ENCODE results near the gene SPARCL1.
"Not testable (repeated sequence)": the region's sequence is repeated elsewhere in the genome, so short reads cannot be mapped to it uniquely, and the experiment has no call there.

The SPARCL1 gene

DNA sequence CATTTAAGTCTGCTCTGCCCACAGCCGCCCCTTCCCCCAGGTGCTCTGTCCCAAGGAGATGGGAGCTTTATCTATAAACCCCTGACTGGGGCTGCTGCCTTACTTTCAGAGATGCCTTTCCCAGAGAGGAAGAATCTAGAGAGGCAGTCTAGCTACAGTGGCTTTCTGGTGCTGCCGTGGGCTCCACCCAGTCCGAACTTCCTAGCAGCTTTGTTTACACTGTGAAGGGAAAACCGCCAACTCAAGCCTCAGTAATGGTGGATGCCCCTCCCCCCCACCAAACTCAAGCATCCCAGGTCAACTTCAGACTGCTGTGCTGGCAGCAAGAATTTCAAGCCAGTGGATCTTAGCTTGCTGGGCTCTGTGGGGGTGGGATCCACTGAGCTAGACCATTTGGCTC, 40.5 kb downstream of the SPARCL1 start:
- no CpG with 5 or more reads among the region's 4 CpGs for WGBS (ENCODE audit: insufficient coverage, insufficient read length)
- not testable (repeated sequence) for H3K27me3 ChIP-seq (ENCODE audit: control insufficient read depth, insufficient read depth, low read length); H3K27ac ChIP-seq (ENCODE audit: low read length); H3K4me3 ChIP-seq (ENCODE audit: low read length); DNase-seq (ENCODE audit: low read depth, low spot score); H3K36me3 ChIP-seq (ENCODE audit: control insufficient read depth, insufficient read depth, low read length); H3K4me1 ChIP-seq (ENCODE audit: control insufficient read depth, insufficient read depth, low read length); H3K9me3 ChIP-seq (ENCODE audit: control insufficient read depth, insufficient read depth, low read length)

DNA sequence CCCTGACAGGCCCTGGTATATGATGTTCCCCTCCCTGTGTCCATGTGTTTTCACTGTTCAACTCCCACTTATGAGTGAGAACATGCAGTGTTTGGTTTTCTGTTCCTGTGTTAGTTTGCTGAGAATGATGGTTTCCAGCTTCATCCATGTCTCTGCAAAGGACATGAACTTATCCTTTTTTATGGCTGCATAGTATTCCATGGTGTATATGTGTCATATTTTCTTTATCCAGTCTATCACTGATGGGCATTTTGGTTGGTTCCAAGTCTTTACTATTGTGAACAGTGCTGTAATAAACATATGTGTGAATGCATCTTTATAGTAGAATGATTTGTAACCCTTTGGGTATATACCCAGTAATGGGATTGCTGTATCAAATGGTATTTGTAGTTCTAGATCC, 45.9 kb downstream of the SPARCL1 start:
- H3K4me3 ChIP-seq (ENCODE audit: low read length); H3K27me3 ChIP-seq (ENCODE audit: control insufficient read depth, insufficient read depth, low read length); DNase-seq (ENCODE audit: low read depth, low spot score); H3K9me3 ChIP-seq (ENCODE audit: control insufficient read depth, insufficient read depth, low read length); H3K36me3 ChIP-seq (ENCODE audit: control insufficient read depth, insufficient read depth, low read length); H3K27ac ChIP-seq (ENCODE audit: low read length); H3K4me1 ChIP-seq (ENCODE audit: control insufficient read depth, insufficient read depth, low read length): not testable (repeated sequence)

DNA sequence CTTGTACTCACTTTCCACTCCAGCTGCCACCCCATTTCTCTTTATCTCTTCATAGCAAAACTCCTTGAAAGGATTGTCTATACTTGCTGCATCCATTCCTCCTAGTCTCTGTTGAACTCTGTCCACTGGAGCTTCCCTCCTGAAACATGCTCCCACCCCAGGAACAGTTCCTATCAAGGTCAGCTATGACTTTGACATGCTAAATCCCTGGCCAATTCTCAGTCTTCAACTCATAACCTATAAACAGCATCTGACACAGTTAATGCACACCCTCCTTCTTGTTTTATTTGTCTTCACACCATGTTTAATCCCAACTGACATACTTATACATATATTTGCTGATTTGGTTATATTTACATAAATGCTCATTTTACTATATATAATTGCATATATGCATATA, 47.8 kb downstream of the SPARCL1 start:
- Histone ChIP-seq H3K36me3 (ENCODE audit: control insufficient read depth, insufficient read depth, low read length) (no peaks in the 10 kb centered on the region), H3K4me3 (ENCODE audit: low read length) (no peak overlapping the region), H3K4me1 (ENCODE audit: control insufficient read depth, insufficient read depth, low read length) (peaks cover 5% of the 10 kb centered on the region; the same call in 1 of the 2 replicates), H3K9me3 (ENCODE audit: control insufficient read depth, insufficient read depth, low read length) (no peaks in the 10 kb centered on the region), H3K27ac (ENCODE audit: low read length) (no peak overlapping the region), H3K27me3 (ENCODE audit: control insufficient read depth, insufficient read depth, low read length) (no peaks in the 10 kb centered on the region)
- no peak for DNase-seq (ENCODE audit: low read depth, low spot score)

DNA sequence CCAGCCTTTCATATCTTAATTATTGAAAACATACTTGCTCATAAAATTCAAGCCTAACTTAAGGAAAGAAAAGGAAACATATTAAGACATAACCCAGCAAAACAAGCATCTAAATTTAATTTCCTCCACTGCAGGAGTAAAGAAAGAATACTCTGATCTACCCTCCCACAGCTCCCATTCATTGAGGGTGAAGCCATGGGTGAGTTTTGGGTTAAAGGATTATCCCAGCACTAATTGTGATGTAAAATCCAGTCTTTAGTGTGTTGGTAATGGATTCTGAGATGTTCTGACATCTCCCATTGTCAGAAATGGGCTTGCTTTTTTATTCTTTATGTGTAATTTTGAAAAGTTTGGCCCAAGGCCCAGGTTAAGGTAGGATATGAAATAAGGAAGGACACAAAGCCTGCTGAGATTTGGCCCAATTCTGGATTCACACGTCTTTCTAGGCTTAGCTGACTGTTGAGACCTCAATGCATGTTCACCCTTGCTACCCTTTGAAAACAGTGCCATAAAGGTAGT, 50.4 kb downstream of the SPARCL1 start:
- Histone ChIP-seq H3K9me3 (ENCODE audit: control insufficient read depth, insufficient read depth, low read length) (no peaks in the 10 kb centered on the region), H3K4me3 (ENCODE audit: low read length) (no peak overlapping the region), H3K4me1 (ENCODE audit: control insufficient read depth, insufficient read depth, low read length) (peaks cover 5% of the 10 kb centered on the region; the same call in 1 of the 2 replicates), H3K36me3 (ENCODE audit: control insufficient read depth, insufficient read depth, low read length) (no peaks in the 10 kb centered on the region), H3K27me3 (ENCODE audit: control insufficient read depth, insufficient read depth, low read length) (no peaks in the 10 kb centered on the region), H3K27ac (ENCODE audit: low read length) (no peak overlapping the region)
- DNase-seq (ENCODE audit: low read depth, low spot score): no peak
- no CpG with 5 or more reads among the region's 1 CpG for WGBS (ENCODE audit: insufficient coverage, insufficient read length)

DNA sequence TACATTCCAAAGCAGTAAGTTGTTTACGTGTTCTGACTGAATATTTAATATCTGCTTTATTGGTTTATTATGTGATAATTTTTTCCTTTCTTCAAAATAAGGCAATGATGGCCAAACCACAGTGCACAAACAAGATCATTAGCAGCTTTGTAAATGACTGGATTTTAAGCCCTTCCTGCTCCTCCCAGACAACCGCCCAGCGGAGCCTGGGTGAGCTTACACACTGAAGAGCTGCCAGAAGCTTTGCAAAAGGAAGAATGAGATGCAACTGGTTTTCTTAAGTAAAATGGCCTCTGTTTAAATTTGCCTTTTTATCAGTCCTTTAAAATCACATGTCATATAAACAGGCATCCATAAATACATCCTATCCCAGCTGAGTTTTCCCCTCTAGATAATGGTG, 52.2 kb downstream of the SPARCL1 start:
- no peak for DNase-seq (ENCODE audit: low read depth, low spot score)
- no CpG with 5 or more reads among the region's 3 CpGs for WGBS (ENCODE audit: insufficient coverage, insufficient read length)
- H3K4me3 ChIP-seq (ENCODE audit: low read length): no peak overlapping the region

DNA sequence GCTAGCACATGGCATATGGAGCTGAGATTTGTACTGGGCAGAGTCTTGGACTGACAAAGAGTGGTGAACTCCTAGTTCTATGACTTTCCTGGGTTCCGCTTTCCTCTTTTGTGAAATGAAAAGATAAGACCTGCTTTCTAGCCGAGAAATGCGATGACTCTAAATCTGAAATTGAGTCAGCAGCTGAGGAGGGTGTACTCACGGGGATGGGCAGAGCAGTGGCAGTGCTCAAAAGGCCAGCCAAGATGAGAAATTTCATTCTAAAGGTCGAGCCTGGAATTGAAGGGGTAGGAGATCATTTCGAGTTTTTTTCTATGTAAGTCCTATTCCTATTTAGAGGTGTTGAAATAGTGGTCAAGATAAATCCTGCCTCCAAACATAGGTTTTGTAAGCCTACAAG, 59.8 kb downstream of the SPARCL1 start:
- Histone ChIP-seq H3K4me3 (ENCODE audit: low read length) (no peak overlapping the region), H3K27me3 (ENCODE audit: control insufficient read depth, insufficient read depth, low read length) (no peaks in the 10 kb centered on the region), H3K36me3 (ENCODE audit: control insufficient read depth, insufficient read depth, low read length) (no peaks in the 10 kb centered on the region), H3K9me3 (ENCODE audit: control insufficient read depth, insufficient read depth, low read length) (no peaks in the 10 kb centered on the region), H3K27ac (ENCODE audit: low read length) (no peak overlapping the region), H3K4me1 (ENCODE audit: control insufficient read depth, insufficient read depth, low read length) (no peaks in the 10 kb centered on the region)
- no CpG with 5 or more reads among the region's 6 CpGs for WGBS (ENCODE audit: insufficient coverage, insufficient read length)
- no peak for DNase-seq (ENCODE audit: low read depth, low spot score)

More for the DNA sequence above, 52.2 kb downstream of the SPARCL1 start:
- H3K4me1 ChIP-seq (ENCODE audit: control insufficient read depth, insufficient read depth, low read length): peaks cover 5% of the 10 kb centered on the region; the same call in 1 of the 2 replicates
- no peaks in the 10 kb centered on the region for H3K36me3 ChIP-seq (ENCODE audit: control insufficient read depth, insufficient read depth, low read length)
- H3K9me3 ChIP-seq (ENCODE audit: control insufficient read depth, insufficient read depth, low read length): no peaks in the 10 kb centered on the region
- H3K27me3 ChIP-seq (ENCODE audit: control insufficient read depth, insufficient read depth, low read length): no peaks in the 10 kb centered on the region
- no peak overlapping the region for H3K27ac ChIP-seq (ENCODE audit: low read length)

DNA sequence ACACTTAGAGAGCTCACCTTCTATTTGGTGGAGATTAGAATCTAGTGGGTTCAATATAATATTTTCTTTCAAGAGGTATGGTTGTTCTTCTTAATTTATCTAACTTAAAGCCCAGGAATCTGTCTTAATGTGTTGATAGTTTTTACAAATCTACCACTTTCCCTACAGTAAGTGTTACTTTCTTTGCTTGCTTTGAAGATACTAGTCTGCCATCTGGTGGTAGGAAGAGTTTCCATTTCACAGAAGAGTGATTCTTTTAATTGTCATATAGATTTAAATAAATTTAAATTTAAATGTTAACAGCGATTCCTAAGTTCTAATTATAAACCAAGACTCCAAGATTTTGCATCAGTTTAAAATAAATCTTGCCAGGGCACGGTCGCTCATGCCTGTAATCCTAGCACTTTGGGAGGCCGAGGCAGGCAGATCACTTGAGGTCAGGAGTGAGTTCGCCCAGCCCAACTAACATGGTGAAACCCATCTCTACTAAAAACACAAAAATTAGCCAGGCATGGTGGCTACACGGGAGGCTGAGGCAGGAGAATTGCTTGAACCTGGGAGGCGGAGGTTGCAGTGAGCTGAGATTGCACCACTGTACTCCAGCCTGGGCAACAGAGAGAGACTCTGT, 63.3 kb downstream of the SPARCL1 start:
- Histone ChIP-seq H3K4me3 (ENCODE audit: low read length) (no peak overlapping the region), H3K9me3 (ENCODE audit: control insufficient read depth, insufficient read depth, low read length) (no peaks in the 10 kb centered on the region), H3K27ac (ENCODE audit: low read length) (no peak overlapping the region), H3K36me3 (ENCODE audit: control insufficient read depth, insufficient read depth, low read length) (no peaks in the 10 kb centered on the region), H3K27me3 (ENCODE audit: control insufficient read depth, insufficient read depth, low read length) (no peaks in the 10 kb centered on the region), H3K4me1 (ENCODE audit: control insufficient read depth, insufficient read depth, low read length) (no peaks in the 10 kb centered on the region)
- no CpG with 5 or more reads among the region's 7 CpGs for WGBS (ENCODE audit: insufficient coverage, insufficient read length)
- peak; percentile 7 for DNase-seq (ENCODE audit: low read depth, low spot score)

DNA sequence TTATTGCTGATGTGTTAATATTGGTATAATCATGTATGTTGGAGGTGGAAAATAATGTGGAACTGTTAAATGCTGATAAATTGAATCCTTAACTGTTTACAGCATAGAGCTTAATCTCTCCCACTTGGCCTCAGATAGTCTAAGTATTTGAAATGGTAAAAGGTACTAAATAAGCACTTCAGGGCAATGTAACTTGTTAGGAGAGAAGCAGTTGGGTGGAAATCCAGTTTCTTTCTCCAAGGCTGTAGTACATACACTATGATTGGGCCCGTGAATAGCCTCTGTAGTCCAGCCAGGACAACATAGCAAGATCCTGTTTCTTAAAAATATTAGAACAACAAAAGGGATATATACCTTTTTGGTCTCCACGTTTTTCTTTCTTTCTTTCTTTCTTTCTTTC, 67.1 kb downstream of the SPARCL1 start:
- Histone ChIP-seq H3K4me1 (ENCODE audit: control insufficient read depth, insufficient read depth, low read length) (no peaks in the 10 kb centered on the region), H3K27me3 (ENCODE audit: control insufficient read depth, insufficient read depth, low read length) (no peaks in the 10 kb centered on the region), H3K27ac (ENCODE audit: low read length) (no peak overlapping the region), H3K36me3 (ENCODE audit: control insufficient read depth, insufficient read depth, low read length) (no peaks in the 10 kb centered on the region), H3K9me3 (ENCODE audit: control insufficient read depth, insufficient read depth, low read length) (no peaks in the 10 kb centered on the region), H3K4me3 (ENCODE audit: low read length) (no peak overlapping the region)
- no peak for DNase-seq (ENCODE audit: low read depth, low spot score)
- no CpG with 5 or more reads among the region's 2 CpGs for WGBS (ENCODE audit: insufficient coverage, insufficient read length)

DNA sequence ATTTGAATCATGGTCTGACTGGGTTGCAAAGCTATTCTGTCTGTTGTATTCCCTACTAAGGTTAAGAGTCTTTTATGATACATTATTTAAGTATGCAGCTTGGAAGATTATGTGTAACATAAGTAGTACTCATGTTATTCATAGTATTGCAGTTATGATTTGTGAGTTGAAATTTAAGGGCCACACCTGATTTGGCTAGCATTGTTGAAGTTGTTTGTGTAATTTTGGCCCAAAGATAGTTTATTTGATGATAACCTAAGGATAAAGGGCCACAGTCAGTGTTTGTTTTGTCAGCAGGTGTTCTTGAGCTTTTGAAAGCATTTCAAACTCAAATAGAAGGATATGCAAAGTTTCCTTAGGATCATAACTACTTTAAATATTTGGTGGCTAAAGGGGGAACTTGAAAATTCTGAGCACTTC, 67.9 kb downstream of the SPARCL1 start:
- H3K36me3 ChIP-seq (ENCODE audit: control insufficient read depth, insufficient read depth, low read length): no peaks in the 10 kb centered on the region
- no peaks in the 10 kb centered on the region for H3K9me3 ChIP-seq (ENCODE audit: control insufficient read depth, insufficient read depth, low read length)
- H3K27me3 ChIP-seq (ENCODE audit: control insufficient read depth, insufficient read depth, low read length): no peaks in the 10 kb centered on the region
- H3K27ac ChIP-seq (ENCODE audit: low read length): no peak overlapping the region
- no peak for DNase-seq (ENCODE audit: low read depth, low spot score)
- no peaks in the 10 kb centered on the region for H3K4me1 ChIP-seq (ENCODE audit: control insufficient read depth, insufficient read depth, low read length)
- no peak overlapping the region for H3K4me3 ChIP-seq (ENCODE audit: low read length)

DNA sequence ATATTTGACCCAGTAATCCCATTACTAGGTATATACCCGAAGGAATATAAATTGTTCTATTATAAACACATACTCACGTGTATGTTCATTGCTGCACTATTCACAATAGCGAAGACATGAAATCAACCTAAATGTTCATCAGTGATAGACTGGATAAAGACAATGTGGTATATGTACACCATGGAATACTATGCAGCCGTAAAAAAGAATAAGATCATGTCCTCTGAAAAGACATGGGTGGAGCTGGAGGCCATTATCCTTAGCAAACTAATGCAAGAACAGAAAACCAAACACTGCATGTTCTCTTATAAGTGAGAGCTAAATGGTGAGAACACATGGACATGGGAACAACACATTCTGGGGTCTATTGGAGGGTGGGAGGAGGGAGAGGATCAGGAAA, 70.3 kb downstream of the SPARCL1 start:
- no peak overlapping the region for H3K4me3 ChIP-seq (ENCODE audit: low read length)
- H3K27me3 ChIP-seq (ENCODE audit: control insufficient read depth, insufficient read depth, low read length): no peaks in the 10 kb centered on the region
- H3K27ac ChIP-seq (ENCODE audit: low read length): no peak overlapping the region
- no peak for DNase-seq (ENCODE audit: low read depth, low spot score)
- no peaks in the 10 kb centered on the region for H3K9me3 ChIP-seq (ENCODE audit: control insufficient read depth, insufficient read depth, low read length)
- no peaks in the 10 kb centered on the region for H3K4me1 ChIP-seq (ENCODE audit: control insufficient read depth, insufficient read depth, low read length)
- WGBS (ENCODE audit: insufficient coverage, insufficient read length): no CpG with 5 or more reads among the region's 4 CpGs
- H3K36me3 ChIP-seq (ENCODE audit: control insufficient read depth, insufficient read depth, low read length): no peaks in the 10 kb centered on the region

DNA sequence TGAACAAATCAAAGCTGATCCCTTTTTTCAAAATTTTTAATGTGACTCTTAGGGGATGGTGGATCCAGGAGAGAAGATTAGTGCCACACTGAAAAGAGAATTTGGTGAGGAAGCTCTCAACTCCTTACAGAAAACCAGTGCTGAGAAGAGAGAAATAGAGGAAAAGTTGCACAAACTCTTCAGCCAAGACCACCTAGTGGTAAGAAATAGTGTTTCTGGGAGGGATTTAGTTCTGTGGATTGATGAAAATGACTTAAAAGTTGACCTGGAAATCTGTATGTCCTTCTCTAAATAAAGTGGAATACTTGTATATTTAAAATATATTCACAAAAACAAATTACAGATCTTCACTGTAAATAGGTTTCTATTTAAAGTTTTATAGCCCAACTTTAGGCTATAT, 77.6 kb downstream of the SPARCL1 start:
- no peaks in the 10 kb centered on the region for H3K27me3 ChIP-seq (ENCODE audit: control insufficient read depth, insufficient read depth, low read length)
- no peak overlapping the region for H3K27ac ChIP-seq (ENCODE audit: low read length)
- H3K4me1 ChIP-seq (ENCODE audit: control insufficient read depth, insufficient read depth, low read length): no peaks in the 10 kb centered on the region; the same call in 1 of the 2 replicates
- DNase-seq (ENCODE audit: low read depth, low spot score): no peak
- no peak overlapping the region for H3K4me3 ChIP-seq (ENCODE audit: low read length)
- no peaks in the 10 kb centered on the region for H3K9me3 ChIP-seq (ENCODE audit: control insufficient read depth, insufficient read depth, low read length)
- H3K36me3 ChIP-seq (ENCODE audit: control insufficient read depth, insufficient read depth, low read length): no peaks in the 10 kb centered on the region; the same call in 1 of the 2 replicates

All from iPS DF 6.9 (cell line).